ENCODE results near the gene GGT6.

DNA sequence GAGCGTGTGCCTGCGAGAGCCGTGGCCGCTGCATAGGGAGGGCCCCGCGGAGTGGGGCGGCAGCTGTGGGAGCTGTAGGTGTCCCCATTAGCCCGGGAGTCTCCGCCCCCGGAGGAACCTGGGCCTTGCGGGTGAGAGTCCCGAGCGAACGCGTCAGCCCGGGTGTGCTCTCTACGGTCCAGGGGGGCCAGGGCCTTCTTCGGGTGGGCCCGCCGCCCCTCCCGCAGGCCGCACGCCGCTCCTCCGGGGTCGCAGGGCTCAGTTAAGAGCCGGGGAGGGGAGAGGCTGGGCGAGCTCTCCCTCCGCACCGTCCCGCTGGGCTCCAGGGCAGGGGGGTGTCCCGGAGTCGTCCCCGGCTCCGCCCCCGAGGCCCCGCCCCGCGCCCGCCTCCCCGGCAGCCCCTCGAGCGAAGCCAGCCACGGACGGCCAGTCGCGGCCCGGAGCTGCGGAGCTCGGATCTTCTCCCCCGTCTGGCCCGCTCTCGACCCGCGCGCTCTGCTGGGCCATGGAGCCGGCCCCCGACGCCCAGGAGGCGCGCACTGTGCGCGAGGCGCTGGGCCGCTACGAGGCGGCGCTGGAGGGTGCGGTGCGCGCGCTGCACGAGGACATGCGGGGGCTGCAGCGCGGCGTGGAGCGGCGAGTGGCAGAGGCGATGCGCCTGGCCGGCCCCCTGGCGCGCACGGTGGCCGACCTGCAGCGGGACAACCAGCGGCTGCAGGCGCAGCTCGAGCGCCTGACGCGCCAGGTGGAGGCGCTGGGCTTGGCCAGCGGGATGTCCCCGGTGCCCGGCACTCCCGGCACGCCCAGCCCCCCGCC lies 23.9 kb upstream of the GGT6 start, which contains the start of gene SMTNL2:
- TF ChIP-seq POLR2A (IDR thresholded peaks at IDR 0.05; ENCODE audit: low read depth, low read length) (no peak), POLR2AphosphoS5 (IDR thresholded peaks at IDR 0.05; ENCODE audit: low read depth, low read length) (no peak)
